Stimulated activated CD4-positive, alpha-beta T cell treated with anti-CD3 and anti-CD28 coated beads, TNF-alpha, amount 100 ng/mL, for 24 hours (primary cell): ENCODE data around the gene CCSAP.
"Not testable (repeated sequence)": the region's sequence is repeated elsewhere in the genome, so short reads cannot be mapped to it uniquely, and the experiment has no call there.

Experiments used
- DNase-seq, 3 experiments: peaks; one replicate each; pipeline ENCODE4 v3.0.0-alpha.2; 2020; ENCODE audit warnings: low read depth in 3 of 3

The CCSAP gene

DNA sequence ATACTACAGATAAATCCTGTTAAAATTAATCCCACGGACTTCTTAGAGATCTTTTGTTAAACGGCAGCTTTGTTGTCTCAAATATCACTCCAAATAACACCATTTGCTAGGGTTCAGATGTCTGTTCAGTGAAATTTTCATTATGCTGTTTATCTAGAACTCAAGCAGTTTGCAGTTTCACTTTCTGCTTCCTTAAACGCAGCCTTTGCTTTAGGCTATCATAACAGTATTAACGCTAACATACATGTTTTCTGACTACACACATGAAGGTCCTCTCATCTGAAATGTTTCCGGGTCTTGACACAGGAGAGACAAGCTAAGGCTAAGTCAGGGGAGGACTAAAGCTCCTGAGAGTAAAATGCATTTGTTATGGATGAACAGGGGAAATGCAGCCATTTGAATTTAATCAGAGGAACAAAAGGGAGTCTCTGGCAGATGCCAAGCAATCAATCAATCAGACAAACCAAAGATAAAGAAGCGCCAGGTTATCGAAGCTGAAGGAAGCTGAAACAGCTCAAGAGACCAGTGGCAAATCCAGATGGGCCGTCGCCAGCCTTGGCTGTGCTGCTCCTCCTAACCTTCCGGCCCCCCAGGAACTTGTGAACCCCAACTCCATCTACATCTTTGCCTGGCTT lies 16.9 kb downstream of the CCSAP start:
- DNase-seq: no peak

DNA sequence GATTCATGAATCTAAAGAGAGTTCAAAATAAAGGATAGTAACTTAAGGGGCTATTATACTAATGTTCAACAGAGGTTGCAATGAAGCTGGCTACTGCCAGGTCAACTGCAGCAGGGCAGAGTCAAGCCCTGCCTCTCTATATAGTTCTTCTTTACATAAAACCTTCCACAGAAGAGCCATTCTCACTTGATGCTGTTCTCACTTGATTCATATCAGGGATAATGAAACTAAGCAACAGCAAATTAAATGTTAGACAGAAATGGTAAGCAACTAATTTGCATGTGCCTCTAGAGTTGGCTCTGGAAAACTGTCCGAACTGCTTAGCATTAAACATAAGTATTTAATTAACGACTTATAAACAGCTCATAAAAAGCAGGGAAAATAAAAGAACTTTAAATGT lies 17.4 kb downstream of the CCSAP start:
- no peak for DNase-seq

DNA sequence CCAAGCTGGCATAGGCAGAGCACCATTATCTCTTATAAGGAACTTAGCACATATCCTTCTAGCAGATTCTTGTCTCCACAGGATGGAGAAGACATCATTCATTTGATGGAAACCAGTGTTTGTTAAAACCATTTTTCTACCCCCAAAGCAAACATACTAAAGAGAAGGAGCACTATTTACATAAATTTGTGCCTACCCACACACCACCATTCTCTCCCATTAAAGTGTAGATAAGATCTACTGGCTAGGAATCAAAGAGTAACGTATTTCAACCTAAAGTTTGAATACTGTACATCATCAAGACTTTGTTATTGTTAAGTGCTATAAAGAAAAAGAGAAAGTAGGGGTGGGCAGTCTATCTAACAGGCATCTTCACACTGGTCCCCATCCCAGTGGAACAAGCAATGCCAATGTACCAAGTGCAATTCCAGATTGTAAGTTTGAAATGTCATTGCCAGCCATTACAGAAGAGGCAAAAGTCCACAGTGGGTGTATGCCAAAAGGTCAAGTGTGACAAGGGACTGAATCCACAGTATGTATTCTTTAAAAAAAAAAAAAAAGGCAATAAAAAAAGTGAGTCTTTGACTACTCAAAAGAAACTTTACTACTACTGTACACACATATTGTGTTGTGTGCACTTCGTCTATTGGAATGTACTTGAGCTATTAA lies 18.8 kb downstream of the CCSAP start:
- DNase-seq: no peak

DNA sequence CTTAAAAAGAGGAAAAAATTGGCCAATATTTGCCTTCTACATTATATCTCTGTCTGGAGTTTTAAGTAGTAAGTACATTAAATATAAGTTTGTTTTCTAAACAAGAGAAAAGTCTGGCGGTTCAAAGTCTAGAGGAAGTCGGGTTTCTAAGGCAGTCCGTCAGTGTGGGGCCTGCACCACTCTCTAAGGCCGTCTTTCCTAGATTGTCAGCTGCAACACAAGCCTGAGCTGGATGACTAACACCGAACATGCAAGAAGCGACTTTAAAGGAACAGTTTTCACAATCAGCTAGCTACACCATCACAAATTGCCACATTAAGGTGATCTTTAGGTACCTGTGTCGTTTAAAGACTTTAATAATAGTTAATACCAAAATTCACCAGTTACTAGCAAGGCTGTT lies 19.6 kb downstream of the CCSAP start:
- DNase-seq: no peak

DNA sequence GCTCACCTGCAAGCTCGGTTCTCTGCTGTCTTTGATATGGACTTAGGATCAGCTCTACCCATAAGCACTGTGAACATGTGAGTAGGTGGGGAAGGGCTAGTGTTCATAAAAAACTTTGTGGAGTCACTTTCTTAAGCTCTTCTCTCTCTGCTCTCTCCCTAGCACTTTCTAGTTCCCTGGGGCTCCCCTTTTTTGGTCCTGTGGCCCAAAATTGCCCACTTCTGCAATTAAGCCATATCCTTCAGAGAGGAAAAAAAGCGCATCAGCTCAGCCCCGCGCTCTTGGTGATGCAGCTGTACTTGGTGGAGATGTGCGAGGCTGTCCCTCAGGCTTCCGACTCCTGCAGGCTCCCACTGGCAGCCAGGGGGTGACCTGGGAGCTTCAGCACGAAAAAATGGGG lies 23.4 kb downstream of the CCSAP start:
- DNase-seq: no peak

DNA sequence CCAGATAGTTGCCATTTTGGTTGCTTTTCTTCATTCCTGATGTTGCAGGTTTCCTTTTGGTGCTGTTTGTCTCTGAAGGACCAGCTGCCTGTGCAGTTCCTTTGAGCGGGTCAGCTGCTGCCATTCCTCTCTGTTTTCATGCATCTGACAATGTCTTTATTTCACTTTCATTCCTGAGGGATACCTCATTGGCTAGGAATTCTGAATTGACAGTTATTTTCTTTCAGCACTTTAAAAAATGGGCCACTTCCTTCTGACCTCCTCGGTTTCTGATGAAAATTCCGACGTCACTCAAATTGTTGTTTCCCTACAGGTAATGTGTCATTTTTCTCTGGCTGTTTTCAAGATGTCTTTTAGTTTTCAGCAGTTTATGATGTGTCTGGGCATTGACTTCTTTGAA lies 24.8 kb downstream of the CCSAP start:
- no peak for DNase-seq

DNA sequence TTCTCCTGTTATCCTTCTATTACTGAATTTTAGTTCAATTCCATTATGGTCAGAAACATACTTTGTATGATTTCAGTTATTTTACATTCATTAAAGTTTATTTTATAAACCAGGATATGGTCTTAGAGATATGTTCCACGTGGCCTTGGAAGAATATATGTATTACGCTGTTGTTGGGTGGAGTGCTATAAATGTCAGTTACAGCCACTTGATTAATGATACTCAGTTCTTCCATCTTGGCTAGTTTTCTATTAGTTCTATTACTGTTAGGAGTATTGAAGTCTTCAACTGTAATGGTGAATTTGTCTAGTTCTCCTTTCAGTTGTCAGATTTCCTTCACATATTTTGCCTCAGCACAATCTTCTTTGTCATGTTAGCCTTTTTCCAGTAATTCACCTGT lies 26.7 kb downstream of the CCSAP start:
- no peak for DNase-seq

DNA sequence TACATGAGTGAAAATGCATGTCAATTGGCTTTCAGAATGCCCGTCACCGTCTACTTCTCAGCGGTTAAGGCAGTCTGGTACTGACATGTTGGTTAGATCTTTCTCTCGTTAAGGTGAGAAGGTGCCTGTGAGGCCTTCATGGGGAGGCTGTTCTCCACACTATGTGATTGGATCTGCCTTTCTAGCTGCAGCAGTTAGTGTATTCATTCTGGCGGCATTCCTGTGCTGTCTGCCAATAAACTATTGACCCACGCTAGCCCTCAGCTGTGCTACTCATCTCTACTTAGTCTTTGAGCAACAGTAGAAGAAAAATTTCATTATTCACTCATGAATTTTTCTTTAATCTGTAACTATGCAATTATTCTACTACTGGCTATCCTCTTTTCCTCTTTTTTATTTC lies 32.0 kb downstream of the CCSAP start:
- DNase-seq: no peak

DNA sequence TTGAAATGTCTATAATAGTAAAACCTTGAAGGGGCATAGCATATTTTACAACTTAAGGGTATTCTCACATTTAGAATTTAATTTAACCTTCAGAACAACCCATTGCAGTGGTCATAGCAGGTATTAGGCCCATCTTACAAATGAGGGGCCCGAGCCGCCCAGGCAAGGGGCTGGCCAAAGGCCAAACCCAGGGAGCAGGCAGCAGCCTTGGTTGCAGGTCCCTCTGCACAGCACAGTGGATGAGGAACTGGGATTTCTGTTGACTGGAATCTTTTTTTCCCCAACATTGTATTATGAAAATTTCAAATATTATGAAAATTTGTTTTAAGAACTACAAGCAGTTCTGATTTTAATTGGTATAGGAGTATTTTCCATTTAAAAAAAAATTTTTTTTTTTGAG lies 33.2 kb downstream of the CCSAP start:
- DNase-seq: no peak

DNA sequence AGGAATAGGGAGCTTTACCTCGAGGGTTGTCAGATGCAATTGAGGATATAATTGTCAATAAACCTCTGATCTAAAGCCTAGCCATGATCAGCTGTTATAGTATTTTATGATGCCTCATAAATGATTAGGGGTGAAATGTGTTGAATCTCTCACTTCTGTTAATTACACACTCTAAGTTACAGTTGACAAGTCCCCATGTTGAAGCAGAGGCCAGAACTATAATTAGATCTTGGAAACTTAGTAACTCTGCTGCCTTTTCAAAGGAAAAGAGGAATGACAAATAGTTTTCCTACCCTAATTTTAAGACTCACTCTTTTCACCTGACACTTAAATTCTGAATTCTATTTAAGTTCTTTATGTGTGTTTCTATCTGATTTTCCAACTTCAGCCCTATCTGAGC lies 33.8 kb downstream of the CCSAP start:
- DNase-seq: no peak

DNA sequence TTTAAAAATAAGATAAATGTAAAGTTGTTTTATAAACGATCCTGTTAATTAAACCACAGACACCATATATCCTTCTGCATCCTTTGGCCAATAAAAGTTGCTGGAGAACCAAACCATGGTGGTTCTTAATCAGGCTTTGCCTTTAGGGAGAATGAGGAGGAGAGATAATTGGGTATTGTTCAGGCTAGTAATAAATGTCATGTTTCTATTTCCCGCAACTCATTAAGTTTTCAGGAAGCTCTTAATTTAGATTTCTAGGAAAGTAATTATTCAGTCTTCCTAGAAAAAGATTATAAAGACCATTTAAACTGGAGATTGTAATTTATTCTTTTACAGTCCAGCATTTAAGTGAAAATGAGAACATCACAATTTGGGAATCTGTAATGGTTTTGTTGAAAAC lies 37.5 kb downstream of the CCSAP start:
- no peak for DNase-seq

DNA sequence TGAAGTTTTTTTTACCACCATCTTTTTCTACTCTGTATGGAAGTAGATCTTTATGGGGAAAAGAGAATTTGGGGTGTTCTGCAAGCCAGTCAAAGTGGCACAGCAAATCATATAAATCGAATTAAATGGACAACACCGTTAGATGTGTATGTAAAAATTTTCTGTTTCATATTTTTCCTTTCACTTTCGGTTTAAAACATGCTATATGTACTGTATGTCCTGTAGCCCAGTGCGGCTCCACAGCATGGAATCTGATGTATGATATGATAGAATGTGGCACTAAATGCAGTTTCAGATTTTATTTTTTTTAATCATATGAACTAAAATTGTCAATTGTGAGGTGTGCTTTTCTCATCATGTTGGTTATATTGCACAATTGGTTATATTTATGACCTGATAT lies 39.0 kb downstream of the CCSAP start:
- DNase-seq: no peak

DNA sequence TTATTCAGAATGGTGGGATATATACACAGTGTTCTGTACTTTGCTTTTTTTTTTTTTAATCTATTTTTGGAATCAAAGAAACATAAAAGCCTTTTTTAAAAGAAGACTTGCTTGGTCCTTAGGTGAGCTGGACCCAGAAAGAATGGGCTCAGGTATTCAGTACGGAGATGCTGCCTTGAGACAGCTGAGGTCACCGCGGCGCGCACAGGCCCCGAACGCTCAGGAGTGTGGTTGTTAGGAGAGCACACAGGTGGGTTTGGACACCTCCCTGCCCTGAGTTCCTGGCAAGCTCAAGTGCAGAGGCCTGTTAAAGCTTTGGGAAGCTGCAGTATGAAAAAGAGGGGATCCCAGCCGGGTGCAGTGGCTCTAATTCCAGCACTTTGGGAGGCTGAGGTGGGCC lies 40.1 kb downstream of the CCSAP start:
- no peak for DNase-seq

DNA sequence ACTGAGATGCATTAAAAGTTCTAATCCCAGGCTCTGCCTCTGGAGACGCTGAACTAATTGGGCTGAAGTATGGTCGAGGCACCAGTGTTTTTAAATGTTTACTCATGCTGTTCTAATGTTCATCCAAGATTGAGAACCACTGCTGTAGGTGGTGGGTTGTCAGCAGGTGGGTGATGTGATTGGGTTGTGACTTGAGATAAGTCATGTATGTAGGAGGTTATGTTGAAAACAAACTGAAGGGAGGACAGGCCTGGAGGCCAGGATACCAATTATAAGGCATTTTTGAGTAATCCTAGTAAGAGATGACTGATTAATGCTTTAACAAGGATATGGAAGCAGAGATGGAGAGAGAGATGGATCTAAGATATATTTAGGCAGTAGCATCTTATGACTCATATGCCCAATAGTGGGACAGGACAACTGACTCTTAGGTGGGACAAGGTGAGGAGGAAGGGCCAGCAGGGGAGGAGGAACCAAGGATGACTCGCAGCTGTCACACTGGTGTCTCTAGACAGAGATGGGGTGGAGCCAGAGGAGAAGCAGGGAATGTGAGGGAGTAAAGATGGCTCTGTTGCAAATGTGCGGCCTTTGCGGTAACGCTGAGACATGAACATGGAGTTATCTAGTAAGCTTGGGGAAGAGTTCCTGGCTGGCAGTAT lies 42.6 kb downstream of the CCSAP start:
- no peak for DNase-seq

DNA sequence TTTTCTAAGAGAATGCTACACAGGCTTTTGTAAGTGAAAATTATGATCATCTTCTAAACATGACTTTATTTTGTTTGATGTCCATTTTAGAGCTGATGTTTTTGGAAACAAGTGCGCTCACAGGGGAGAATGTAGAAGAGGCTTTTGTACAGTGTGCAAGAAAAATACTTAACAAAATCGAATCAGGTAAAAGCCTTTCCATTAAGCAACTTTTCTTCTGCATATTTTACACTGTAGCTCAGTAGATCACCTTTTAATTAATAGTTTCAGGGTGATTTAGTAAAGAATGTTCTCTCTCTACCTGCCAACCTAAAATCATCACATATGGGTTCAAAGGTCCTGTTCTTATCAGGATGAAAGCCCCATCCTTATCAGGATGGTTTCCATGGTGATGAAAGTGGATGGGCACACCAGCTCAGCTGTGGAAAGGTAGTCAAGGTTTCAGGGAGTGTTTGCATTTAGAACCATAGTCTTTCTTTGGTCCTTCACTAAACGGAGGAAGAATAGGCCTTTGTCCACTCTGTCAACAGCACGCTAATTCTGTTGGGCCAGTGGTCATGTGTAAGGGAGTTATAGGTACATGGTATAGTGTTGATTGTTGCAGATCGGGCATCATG lies 43.9 kb downstream of the CCSAP start:
- no peak for DNase-seq

DNA sequence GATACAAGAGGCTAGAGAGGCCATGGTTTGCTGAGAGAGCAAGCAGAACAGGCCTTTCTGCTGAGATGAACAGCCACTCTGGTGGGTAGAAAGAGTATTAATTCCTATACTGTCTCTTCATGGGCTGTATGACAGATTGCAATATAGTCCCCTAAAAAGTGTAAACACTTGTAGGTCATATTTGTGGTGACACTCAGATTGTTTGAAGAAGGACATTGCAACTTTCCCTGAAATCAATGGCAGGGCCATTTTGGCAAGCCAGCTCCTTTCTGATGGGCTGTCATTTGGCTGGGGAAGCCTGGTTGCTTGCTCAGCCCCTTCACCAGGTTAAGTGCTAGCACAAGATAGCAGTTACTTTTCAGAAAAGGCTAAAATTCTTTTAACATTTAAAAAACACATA lies 44.4 kb downstream of the CCSAP start:
- no peak for DNase-seq

DNA sequence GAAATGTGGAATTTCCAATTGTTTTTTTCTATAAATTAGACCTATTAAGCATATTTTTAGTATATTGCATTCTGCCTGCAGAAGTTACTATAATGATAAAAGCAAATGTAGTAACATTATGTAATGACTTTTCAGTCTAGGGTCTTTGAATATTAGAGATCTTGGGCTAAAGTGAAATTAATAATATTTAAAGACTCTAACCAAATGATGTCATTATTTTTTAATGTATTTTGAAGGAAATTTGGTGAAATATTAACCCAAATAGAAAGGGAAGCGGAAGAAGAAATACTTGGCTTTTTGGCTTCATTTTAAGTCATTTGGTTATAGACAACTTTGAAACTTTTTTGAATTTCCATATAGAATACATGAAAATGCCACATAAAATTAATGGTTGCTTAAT lies 45.1 kb downstream of the CCSAP start:
- DNase-seq: no peak

DNA sequence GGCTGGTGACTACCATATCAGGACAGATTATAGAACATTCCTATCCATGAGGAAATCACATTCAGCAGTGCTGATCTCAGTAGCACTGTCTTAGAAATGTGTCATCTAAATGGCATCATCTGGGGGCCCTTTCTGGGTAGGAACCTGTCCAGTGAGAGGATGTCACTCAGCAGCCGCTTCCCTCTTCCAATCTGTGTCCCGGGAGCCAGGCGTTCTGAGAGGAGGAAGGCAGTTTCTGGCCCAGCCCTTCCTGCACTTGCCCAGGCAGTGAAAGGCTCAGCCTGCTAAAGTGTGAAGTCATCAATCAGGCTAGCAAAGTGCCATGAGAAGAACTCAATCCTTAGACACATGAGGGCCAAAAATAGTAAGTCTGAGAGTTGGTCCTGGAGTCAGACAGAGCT lies 46.3 kb downstream of the CCSAP start:
- DNase-seq: no peak

DNA sequence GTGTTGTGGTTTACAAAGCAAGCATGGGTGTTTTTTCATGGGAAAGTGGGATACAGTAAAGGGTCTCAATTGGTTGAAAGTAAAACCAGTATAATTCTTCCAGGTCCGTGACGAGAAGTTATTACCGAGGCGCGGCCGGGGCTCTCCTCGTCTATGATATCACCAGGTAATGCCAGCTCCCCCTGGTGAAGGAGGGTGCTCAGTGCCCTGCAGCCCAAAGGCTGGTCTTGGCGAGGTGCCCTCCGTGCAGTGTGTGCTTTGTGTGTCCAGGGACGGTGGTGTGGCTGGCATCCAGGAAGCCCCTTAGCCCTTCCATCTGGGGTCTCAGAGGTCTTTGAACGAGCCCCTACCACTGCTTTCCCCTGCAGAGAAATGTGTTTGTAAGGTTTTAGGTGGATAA lies 47.1 kb downstream of the CCSAP start:
- DNase-seq: no peak

DNA sequence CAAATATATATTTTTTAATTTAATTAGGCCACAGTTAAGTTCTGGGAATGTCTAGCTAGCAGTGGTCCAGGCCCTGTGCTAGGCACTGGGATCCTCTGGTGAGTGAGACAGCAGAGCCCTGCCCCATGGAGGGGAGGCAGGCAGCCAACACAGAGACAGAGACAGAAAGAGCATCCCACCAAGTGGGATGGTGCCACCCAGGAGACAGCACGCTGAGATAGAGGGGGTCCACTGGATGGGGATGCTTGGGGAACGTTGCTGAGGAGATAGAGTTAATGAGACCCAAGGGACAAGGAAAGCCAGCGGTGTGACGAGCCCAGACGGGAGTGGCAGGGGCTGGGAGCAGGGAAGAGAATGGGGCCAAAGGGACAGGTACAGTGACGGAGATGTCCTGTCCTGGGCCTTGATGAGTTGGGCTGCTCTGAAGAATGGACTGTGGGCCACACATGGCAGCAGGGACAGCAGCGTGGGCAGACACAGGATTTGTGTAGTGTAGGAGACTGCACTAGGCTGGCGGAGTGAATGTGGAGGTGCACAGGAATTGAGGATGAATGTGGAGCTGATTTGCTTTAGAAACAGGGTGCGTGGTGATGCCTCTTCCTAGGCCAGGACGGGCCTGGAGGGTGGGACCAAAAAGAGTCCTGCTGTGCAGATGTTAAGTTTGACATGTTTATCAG lies 49.2 kb downstream of the CCSAP start:
- DNase-seq: no peak

DNA sequence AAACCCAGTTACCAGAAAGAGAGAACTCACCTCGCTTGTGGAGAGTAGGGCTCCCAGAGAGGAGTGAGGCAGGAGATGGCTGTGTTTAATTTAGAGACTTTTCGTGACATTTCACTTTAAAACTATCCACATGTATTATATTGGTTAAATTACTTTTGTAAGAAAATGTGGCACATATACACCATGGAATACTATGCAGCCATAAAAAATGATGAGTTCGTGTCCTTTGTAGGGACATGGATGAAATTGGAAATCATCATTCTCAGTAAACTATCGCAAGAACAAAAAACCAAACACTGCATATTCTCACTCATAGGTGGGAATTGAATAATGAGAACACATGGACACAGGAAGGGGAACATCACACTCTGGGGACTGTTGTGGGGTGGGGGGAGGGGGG lies 51.2 kb downstream of the CCSAP start:
- not testable (repeated sequence) for DNase-seq

DNA sequence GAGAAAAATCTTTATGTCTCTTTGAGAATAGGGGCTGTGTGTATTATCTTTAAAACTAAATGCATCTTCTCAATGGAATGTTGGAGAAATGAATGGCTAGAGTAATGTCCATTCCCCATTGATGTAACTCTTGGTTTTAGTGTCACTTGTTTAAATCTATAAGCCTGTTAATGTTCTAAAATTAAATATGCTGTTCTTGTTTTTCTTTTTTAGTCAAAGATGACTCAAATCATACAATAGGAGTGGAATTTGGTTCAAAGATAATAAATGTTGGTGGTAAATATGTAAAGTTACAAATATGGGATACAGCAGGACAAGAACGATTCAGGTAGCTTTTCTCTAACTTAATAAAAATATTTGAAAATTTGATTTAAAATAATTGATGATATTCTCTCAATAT lies 54.3 kb downstream of the CCSAP start:
- DNase-seq: no peak

DNA sequence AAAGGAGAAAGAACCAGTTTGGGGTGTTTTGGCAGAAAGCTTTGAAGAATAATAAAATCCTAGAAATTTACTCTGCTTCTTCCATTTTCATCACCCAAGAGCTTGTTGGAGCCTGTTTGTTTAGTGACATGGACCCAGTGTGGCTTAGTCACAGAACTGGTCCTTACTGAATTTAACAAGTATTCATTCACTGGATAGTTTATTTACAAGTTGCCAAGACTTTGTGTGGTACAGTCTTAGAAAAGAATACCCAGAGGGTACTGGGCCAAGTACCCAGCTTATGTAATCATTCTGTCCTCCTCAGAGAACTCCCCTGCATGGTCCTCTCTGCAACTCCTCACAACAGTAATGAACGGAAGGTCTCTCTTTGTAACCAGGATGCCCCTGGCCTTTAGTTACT lies 55.6 kb downstream of the CCSAP start:
- DNase-seq: no peak
